Right atrium auricular region (tissue), 2 donors: ENCODE measurements around the gene CNGA1. TPM values are rescaled to one million over a fixed set of nuclear protein-coding genes. Genes with fewer than 3 reads are reported as not detected.
"Not testable (repeated sequence)": the region's sequence is repeated elsewhere in the genome, so short reads cannot be mapped to it uniquely, and the experiment has no call there.

Experiments used
- DNase-seq: peaks from one replicate; pipeline ENCODE4 v3.0.0-alpha.2; 2019; ENCODE audit warnings: low spot score
- H3K27ac ChIP-seq, 2 donors: fragments of 200-600 bp; sonication (generic); 1 replicate in 1 of 2; 2 replicates in 1 of 2; pipeline ENCODE4 v1.5.1; 2016 to 2019
- H3K27me3 ChIP-seq, 2 donors: fragments of 200-600 bp; sonication (generic); one replicate each; pipeline versions ENCODE4 v1.5.1 to v1.6.0; 2017 to 2019
- H3K36me3 ChIP-seq: fragments of 200-600 bp; sonication (generic); one replicate; pipeline ENCODE4 v1.5.1; 2016
- H3K4me1 ChIP-seq, 2 donors: fragments of 200-600 bp; sonication (generic); one replicate each; pipeline versions ENCODE4 v1.5.1 to v1.6.0; 2017 to 2019
- H3K4me3 ChIP-seq, 2 donors: fragments of 200-600 bp; sonication (generic); 1 replicate in 1 of 2; 2 replicates in 1 of 2; pipeline ENCODE4 v1.5.1; 2017 to 2019; ENCODE audit warnings: mild to moderate bottlenecking in 1 of 2, moderate library complexity in 1 of 2
- H3K9me3 ChIP-seq, 2 donors: fragments of 200-600 bp; sonication (generic); one replicate each; pipeline ENCODE4 v1.5.1; 2019
- total RNA-seq, 2 donors: library from RNA; depleted of rRNA; stranded (reverse); fragments of >200 nt; gene quantifications; one replicate each; pipeline ENCODE4 v1.1.0, GENCODE V29; 2016
- TF ChIP-seq, protein P1 (sequence below), 2 donors: fragments of 200-600 bp; sonication (generic); IDR thresholded peaks; one replicate each; pipeline ENCODE4 v1.5.1; 2019; ENCODE audit warnings: antibody characterized with exemption in 2 of 2

Gene CNGA1
- total RNA-seq, 2 donors from 2014 or later = 0.24 TPM; not detected in 1

- H3K27me3 ChIP-seq = no peaks in the 10 kb centered on the region
- no peak for DNase-seq
- H3K9me3 ChIP-seq = no peaks in the 10 kb centered on the region
- no peak overlapping the region for H3K4me3 ChIP-seq
- H3K27ac ChIP-seq = no peak overlapping the region
- H3K4me1 ChIP-seq = no peaks in the 10 kb centered on the region
- no peaks in the 10 kb centered on the region for H3K36me3 ChIP-seq
- TF ChIP-seq, protein P1, sequence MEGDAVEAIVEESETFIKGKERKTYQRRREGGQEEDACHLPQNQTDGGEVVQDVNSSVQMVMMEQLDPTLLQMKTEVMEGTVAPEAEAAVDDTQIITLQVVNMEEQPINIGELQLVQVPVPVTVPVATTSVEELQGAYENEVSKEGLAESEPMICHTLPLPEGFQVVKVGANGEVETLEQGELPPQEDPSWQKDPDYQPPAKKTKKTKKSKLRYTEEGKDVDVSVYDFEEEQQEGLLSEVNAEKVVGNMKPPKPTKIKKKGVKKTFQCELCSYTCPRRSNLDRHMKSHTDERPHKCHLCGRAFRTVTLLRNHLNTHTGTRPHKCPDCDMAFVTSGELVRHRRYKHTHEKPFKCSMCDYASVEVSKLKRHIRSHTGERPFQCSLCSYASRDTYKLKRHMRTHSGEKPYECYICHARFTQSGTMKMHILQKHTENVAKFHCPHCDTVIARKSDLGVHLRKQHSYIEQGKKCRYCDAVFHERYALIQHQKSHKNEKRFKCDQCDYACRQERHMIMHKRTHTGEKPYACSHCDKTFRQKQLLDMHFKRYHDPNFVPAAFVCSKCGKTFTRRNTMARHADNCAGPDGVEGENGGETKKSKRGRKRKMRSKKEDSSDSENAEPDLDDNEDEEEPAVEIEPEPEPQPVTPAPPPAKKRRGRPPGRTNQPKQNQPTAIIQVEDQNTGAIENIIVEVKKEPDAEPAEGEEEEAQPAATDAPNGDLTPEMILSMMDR (IDR thresholded peaks at IDR 0.05) = peak; percentile 31 to 73
Measured at GRCh38 chr4:47933840-47934239, 82.6 kb downstream of the CNGA1 start.

GRCh38 chr4:47930971-47931804 is 85.3 kb downstream of the CNGA1 start:
- TF ChIP-seq, protein P1 (IDR thresholded peaks at IDR 0.05) = no peak
- H3K36me3 ChIP-seq = no peaks in the 10 kb centered on the region
- H3K4me3 ChIP-seq = no peak overlapping the region
- H3K9me3 ChIP-seq = no peaks in the 10 kb centered on the region
- no peaks in the 10 kb centered on the region for H3K27me3 ChIP-seq
- no peak overlapping the region for H3K27ac ChIP-seq
- H3K4me1 ChIP-seq = peaks cover 0 to 7% of the 10 kb centered on the region in 2 donors
- DNase-seq = no peak

DNA sequence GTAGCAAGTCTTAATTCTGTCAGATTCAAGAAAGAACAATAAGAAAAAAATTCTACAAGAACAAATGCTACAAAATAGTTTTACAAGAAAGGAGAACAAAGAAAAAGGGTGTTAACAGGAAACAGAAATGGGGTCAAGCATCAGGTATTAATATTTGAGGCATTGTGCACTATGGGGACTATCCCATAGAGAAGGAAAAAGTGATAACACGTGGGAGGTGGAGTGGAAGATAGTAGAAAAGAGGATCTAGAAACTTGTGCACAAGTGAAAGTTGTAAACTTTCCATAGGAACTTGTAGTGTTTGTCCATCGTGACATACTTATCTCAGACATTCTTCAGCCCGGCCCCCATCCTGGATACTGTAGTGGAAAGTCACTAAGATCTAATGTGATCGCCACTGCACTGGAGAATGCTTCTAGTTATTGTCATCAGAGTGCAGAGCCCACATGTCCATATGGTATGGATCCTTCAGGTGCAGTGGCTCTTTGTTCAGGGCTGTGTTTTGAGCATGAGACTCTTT is 86.7 kb downstream of the CNGA1 start:
- no peak overlapping the region for H3K4me3 ChIP-seq
- no peaks in the 10 kb centered on the region for H3K36me3 ChIP-seq
- TF ChIP-seq, protein P1 (IDR thresholded peaks at IDR 0.05) = no peak
- H3K27ac ChIP-seq = no peak overlapping the region
- no peaks in the 10 kb centered on the region for H3K9me3 ChIP-seq
- DNase-seq = no peak
- peaks cover 0 to 7% of the 10 kb centered on the region in 2 donors for H3K4me1 ChIP-seq
- no peaks in the 10 kb centered on the region for H3K27me3 ChIP-seq

DNA sequence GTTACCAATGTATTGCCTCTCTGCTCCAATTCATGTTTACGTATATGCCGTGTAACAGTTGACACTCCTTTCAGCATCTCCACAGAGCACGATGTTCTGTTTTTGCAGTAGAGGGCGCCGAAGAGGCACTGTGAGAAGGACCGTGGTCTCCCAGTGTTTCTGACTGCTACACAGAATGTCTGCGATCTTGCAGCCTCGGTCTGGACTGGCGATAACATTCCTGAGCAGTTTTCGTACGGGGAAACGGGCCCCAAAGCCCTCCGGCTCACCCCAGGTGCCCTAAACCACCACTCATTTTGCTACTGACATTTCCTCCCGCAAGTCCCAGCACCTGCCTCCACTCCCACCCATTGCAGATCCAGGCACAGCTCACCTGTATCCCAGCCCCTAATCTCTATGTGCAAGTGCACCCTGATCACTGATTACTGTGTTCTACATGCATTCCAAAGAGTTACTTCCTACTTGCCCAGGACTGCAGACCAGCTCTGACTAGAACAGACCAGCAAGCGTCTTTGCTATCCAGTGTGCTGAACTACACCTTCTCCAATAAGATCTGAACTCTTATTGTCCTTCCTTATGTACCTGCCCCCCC is 89.7 kb downstream of the CNGA1 start:
- DNase-seq = peak; percentile 60
- Histone ChIP-seq H3K36me3 (no peaks in the 10 kb centered on the region), H3K4me3 (no peak overlapping the region), H3K27ac (no peak overlapping the region), H3K4me1 (peaks cover 0 to 7% of the 10 kb centered on the region in 2 donors), H3K9me3 (no peaks in the 10 kb centered on the region), H3K27me3 (no peaks in the 10 kb centered on the region)
- TF ChIP-seq, protein P1 (IDR thresholded peaks at IDR 0.05) = peak; percentile 31 to 76

DNA sequence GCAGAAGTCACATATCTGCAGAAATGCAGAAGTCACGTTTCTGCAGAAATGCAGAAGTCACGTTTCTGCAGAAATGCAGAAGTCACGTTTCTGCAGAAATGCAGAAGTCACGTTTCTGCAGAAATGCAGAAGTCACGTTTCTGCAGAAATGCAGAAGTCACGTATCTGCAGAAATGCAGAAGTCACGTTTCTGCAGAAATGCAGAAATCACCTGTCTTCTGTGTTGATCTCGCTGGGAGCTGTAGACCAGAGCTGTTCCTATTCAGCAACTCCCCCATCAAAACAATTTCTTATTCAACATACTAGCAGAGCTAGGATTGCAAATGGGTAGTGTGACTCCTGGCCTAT is 93.2 kb downstream of the CNGA1 start:
- H3K4me3 ChIP-seq, H3K4me1 ChIP-seq, DNase-seq, H3K9me3 ChIP-seq, H3K27me3 ChIP-seq, H3K36me3 ChIP-seq, H3K27ac ChIP-seq: not testable (repeated sequence)

GRCh38 chr4:47922436-47923260 is 93.8 kb downstream of the CNGA1 start:
- not testable (repeated sequence) for H3K4me3 ChIP-seq, H3K4me1 ChIP-seq, H3K36me3 ChIP-seq, H3K27me3 ChIP-seq, H3K27ac ChIP-seq, H3K9me3 ChIP-seq, DNase-seq

- H3K4me1 ChIP-seq = peaks cover 0 to 13% of the 10 kb centered on the region in 2 donors
- H3K9me3 ChIP-seq, H3K27ac ChIP-seq, H3K36me3 ChIP-seq, H3K4me3 ChIP-seq, DNase-seq, H3K27me3 ChIP-seq: not testable (repeated sequence)
Measured at GRCh38 chr4:47917163-47917562, 99.3 kb downstream of the CNGA1 start.
